K562 (cell line): ENCODE results near the gene FKBP2. TPM values are rescaled to one million over a fixed set of nuclear protein-coding genes. Genes with fewer than 3 reads are reported as not detected.

ENCODE experiments used
- BCOR ChIP-seq: fragments of 450-650 bp; IDR thresholded peaks from 2 replicates; pipeline ENCODE4 v1.6.1; 2016
- CCNT2 ChIP-seq: IDR thresholded peaks from 2 replicates; pipeline ENCODE4 v1.6.1; 2011; ENCODE audit warnings: borderline replicate concordance, low read depth, mild to moderate bottlenecking, moderate library complexity, mixed read lengths, low read length; ENCODE audit not compliant: insufficient read length; ENCODE audit errors: extremely low read depth
- ESRRA ChIP-seq: fragments of 450-650 bp; IDR thresholded peaks from 2 replicates; pipeline ENCODE4 v1.6.1; 2014; ENCODE audit warnings: low read depth, mild to moderate bottlenecking, moderate library complexity, borderline replicate concordance
- GTF2A2 ChIP-seq: IDR thresholded peaks from 2 replicates; pipeline ENCODE4 v1.6.1; 2016; ENCODE audit warnings: mild to moderate bottlenecking, missing genetic modification characterization, missing compliant biosample characterization
- HOXB6 ChIP-seq: fragments of 250-450 bp; sonication (Bioruptor Pico); IDR thresholded peaks from 2 replicates; pipeline ENCODE4 v1.5.1; 2022; ENCODE audit warnings: mild to moderate bottlenecking, borderline replicate concordance
- MIER1 ChIP-seq: fragments of 450-650 bp; IDR thresholded peaks from 2 replicates; pipeline ENCODE4 v1.6.1; 2016; ENCODE audit warnings: antibody characterized with exemption, mild to moderate bottlenecking, low read depth
- PML ChIP-seq: IDR thresholded peaks from 2 replicates; pipeline ENCODE4 v1.6.1; 2012; ENCODE audit warnings: low read length, inconsistent platforms
- SUPT5H ChIP-seq: fragments of 450-650 bp; IDR thresholded peaks from 2 replicates; pipeline ENCODE4 v1.6.1; 2016
- ZNF445 ChIP-seq: fragments of 250-450 bp; sonication (Bioruptor Pico); IDR thresholded peaks from 2 replicates; pipeline ENCODE4 v1.4.0; 2020; ENCODE audit warnings: low read depth, mild to moderate bottlenecking, moderate library complexity
- polyA plus RNA-seq, 8 experiments: library from polyadenylated mRNA; depleted of rRNA in 4 of 8; stranded (reverse) in 5 of 8; unstranded in 3 of 8; fragments of >200 nt; fragmentation: Nextera tagmentation in 2 of 8; fragmentation: Illumina TruSeq in 1 of 8; extraction: Ambion mirVana in 2 of 8; extraction: Trizol in 1 of 8; gene quantifications; 2 replicates each; pipeline versions ENCODE4 v1.2.1 to v1.2.3, GENCODE V29; 2011 to 2014; ENCODE audit warnings: inconsistent platforms in 1 of 8, missing spikeins in 1 of 8
- total RNA-seq, 7 experiments: library from RNA; depleted of rRNA in 6 of 7; stranded (reverse); fragments of >200 nt in 6 of 7; fragmentation: Illumina TruSeq in 2 of 7; extraction: Trizol in 2 of 7; gene quantifications; 2 replicates each; pipeline versions ENCODE4 v1.2.1 to v1.2.3, GENCODE V29; 2011 to 2021; ENCODE audit warnings: low replicate concordance in 1 of 7
- TF ChIP-seq, protein P1 (sequence below), 2 experiments: fragments of 250-450 bp in 1 of 2; fragments of 450-650 bp in 1 of 2; sonication (Bioruptor Pico) in 1 of 2; IDR thresholded peaks; 2 replicates each; pipeline versions ENCODE4 v1.6.1 to v1.8.0; 2016 to 2021; ENCODE audit warnings: mild to moderate bottlenecking in 2 of 2, moderate library complexity in 2 of 2, missing compliant biosample characterization in 1 of 2, missing genetic modification characterization in 1 of 2
- TF ChIP-seq, protein P2 (sequence below): fragments of 250-450 bp; sonication (Bioruptor Pico); IDR thresholded peaks from 2 replicates; pipeline ENCODE4 v1.6.1; 2021; ENCODE audit warnings: mild to moderate bottlenecking
- TF ChIP-seq, protein P3 (sequence below): IDR thresholded peaks from 2 replicates; pipeline ENCODE4 v1.6.1; 2014; ENCODE audit warnings: antibody characterized with exemption
- TF ChIP-seq, protein P4 (sequence below): sonication (generic); formaldehyde crosslinking; IDR thresholded peaks from 2 replicates; pipeline ENCODE4 v1.8.1; 2023; ENCODE audit warnings: mild to moderate bottlenecking, missing genetic modification reagents
- TF ChIP-seq, protein P5 (sequence below): fragments of 450-650 bp; formaldehyde crosslinking; conservative IDR thresholded peaks from 2 replicates; pipeline ENCODE4 v1.4.0; 2022; ENCODE audit warnings: mild to moderate bottlenecking, missing genetic modification characterization
- TF ChIP-seq, protein P6 (sequence below): fragments of 250-450 bp; sonication (Bioruptor Pico); IDR thresholded peaks from 2 replicates; pipeline ENCODE4 v1.9.0; 2021; ENCODE audit warnings: mild to moderate bottlenecking, inconsistent platforms
- TF ChIP-seq, protein P7 (sequence below): IDR thresholded peaks from 3 replicates; pipeline ENCODE4 v1.6.1; 2011; ENCODE audit warnings: borderline replicate concordance, mild to moderate bottlenecking; ENCODE audit not compliant: insufficient read length, insufficient read depth

Gene FKBP2
- total and polyA plus RNA-seq, 9 of the 15 experiments (the other 6 are each of a cell fraction or from before 2014, with no cell fraction given) = 3.5 to 151 (median 58.1) TPM

DNA sequence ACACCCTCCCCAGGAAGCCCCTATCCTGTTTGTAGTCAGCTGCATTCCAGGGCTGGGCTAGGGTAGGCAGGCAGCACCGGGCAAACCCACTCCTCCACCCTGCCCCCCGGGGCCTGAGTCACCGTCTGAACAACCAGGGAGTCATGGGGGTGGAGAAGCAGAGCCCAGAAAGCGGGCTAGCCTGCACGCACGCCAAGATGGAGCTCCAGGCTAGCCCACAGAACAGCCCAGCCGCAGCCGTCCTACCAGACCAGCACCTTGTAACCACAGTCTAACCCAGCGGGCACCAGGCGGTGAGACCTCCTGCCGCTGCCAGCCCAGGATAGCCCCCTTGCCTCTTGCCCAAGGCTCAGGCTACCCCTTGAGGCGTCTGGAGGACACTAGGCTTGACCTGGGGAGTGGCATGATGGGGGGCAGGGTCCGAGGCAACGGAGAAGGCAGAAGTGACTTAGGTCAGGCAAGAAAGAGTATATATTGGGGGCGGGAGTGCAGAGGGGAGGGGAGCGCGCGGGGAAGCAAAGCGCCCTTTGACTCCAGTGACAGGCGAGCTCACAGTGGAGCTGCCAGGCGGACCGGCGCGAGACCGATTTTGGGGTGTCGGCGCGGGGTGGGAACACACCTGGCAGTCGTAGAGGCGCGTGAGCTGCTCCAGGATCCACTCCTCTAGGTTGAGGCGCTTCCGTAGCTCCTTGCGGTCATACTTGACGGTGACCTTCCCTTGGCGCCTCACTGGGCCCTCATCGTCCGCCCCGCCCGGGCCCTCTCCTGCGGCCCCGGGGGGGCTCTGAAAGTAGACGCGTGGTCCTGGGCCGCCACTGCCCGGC, 5.1 kb downstream of the FKBP2 start (continued):
- TF ChIP-seq, protein P1, sequence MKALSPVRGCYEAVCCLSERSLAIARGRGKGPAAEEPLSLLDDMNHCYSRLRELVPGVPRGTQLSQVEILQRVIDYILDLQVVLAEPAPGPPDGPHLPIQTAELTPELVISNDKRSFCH (CRISPR knock-in tag; IDR thresholded peaks at IDR 0.05) = no peak
- TF ChIP-seq, protein P1 (tag; IDR thresholded peaks at IDR 0.05) = no peak
- TF ChIP-seq, protein P2, sequence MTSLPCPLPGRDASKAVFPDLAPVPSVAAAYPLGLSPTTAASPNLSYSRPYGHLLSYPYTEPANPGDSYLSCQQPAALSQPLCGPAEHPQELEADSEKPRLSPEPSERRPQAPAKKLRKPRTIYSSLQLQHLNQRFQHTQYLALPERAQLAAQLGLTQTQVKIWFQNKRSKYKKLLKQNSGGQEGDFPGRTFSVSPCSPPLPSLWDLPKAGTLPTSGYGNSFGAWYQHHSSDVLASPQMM (CRISPR knock-in tag) = no peak
- TF ChIP-seq GTF2A2 (tag) (no peak), ESRRA (peak; percentile 11; the same call in 1 of the 2 replicates), BCOR (peak; percentile 63), SUPT5H (0 out of 2 replicates have a peak, but pooled peaks have one; percentile 64), MIER1 (no peak), HOXB6 (CRISPR knock-in tag) (no peak), PML (no peak), ZNF445 (CRISPR knock-in tag) (no peak), CCNT2 (no peak)
- TF ChIP-seq, protein P3, sequence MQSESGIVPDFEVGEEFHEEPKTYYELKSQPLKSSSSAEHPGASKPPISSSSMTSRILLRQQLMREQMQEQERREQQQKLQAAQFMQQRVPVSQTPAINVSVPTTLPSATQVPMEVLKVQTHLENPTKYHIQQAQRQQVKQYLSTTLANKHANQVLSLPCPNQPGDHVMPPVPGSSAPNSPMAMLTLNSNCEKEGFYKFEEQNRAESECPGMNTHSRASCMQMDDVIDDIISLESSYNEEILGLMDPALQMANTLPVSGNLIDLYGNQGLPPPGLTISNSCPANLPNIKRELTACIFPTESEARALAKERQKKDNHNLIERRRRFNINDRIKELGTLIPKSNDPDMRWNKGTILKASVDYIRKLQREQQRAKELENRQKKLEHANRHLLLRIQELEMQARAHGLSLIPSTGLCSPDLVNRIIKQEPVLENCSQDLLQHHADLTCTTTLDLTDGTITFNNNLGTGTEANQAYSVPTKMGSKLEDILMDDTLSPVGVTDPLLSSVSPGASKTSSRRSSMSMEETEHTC = 0 out of 2 replicates have a peak, but pooled peaks have one; percentile 31
- TF ChIP-seq, protein P4, sequence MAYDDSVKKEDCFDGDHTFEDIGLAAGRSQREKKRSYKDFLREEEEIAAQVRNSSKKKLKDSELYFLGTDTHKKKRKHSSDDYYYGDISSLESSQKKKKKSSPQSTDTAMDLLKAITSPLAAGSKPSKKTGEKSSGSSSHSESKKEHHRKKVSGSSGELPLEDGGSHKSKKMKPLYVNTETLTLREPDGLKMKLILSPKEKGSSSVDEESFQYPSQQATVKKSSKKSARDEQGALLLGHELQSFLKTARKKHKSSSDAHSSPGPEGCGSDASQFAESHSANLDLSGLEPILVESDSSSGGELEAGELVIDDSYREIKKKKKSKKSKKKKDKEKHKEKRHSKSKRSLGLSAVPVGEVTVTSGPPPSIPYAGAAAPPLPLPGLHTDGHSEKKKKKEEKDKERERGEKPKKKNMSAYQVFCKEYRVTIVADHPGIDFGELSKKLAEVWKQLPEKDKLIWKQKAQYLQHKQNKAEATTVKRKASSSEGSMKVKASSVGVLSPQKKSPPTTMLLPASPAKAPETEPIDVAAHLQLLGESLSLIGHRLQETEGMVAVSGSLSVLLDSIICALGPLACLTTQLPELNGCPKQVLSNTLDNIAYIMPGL (CRISPR knock-in tag) = no peak
- TF ChIP-seq, protein P5, sequence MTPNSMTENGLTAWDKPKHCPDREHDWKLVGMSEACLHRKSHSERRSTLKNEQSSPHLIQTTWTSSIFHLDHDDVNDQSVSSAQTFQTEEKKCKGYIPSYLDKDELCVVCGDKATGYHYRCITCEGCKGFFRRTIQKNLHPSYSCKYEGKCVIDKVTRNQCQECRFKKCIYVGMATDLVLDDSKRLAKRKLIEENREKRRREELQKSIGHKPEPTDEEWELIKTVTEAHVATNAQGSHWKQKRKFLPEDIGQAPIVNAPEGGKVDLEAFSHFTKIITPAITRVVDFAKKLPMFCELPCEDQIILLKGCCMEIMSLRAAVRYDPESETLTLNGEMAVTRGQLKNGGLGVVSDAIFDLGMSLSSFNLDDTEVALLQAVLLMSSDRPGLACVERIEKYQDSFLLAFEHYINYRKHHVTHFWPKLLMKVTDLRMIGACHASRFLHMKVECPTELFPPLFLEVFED (CRISPR knock-in tag) = no peak
- TF ChIP-seq, protein P6, sequence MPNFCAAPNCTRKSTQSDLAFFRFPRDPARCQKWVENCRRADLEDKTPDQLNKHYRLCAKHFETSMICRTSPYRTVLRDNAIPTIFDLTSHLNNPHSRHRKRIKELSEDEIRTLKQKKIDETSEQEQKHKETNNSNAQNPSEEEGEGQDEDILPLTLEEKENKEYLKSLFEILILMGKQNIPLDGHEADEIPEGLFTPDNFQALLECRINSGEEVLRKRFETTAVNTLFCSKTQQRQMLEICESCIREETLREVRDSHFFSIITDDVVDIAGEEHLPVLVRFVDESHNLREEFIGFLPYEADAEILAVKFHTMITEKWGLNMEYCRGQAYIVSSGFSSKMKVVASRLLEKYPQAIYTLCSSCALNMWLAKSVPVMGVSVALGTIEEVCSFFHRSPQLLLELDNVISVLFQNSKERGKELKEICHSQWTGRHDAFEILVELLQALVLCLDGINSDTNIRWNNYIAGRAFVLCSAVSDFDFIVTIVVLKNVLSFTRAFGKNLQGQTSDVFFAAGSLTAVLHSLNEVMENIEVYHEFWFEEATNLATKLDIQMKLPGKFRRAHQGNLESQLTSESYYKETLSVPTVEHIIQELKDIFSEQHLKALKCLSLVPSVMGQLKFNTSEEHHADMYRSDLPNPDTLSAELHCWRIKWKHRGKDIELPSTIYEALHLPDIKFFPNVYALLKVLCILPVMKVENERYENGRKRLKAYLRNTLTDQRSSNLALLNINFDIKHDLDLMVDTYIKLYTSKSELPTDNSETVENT = 0 out of 2 replicates have a peak, but pooled peaks have one; percentile 16
- TF ChIP-seq, protein P7, sequence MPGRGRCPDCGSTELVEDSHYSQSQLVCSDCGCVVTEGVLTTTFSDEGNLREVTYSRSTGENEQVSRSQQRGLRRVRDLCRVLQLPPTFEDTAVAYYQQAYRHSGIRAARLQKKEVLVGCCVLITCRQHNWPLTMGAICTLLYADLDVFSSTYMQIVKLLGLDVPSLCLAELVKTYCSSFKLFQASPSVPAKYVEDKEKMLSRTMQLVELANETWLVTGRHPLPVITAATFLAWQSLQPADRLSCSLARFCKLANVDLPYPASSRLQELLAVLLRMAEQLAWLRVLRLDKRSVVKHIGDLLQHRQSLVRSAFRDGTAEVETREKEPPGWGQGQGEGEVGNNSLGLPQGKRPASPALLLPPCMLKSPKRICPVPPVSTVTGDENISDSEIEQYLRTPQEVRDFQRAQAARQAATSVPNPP = no peak
